CD4-positive, alpha-beta T cell (primary cell): Measurements from ENCODE around the gene PRAMEF10. TPM values are rescaled to one million over a fixed set of nuclear protein-coding genes. Genes with fewer than 3 reads are reported as not detected.

Source experiments
- total RNA-seq, 174 experiments: library from RNA in 2 of 174; stranded (reverse) in 2 of 174; gene quantifications; one replicate each; pipeline ENCODE4 v1.2.3 and lab custom pipeline; 2021 to 2026

Gene PRAMEF10
- total RNA-seq, 2 experiments from 2014 or later, result not detected

Other genes starting within 250 kb of the PRAMEF10 start
- gene AADACL3, start 182.2 kb downstream of the PRAMEF10 start, total RNA-seq, result not detected
- gene CFAP107, start 152.1 kb downstream of the PRAMEF10 start, total RNA-seq, result not detected
- gene PRAMEF12, start 124.5 kb downstream of the PRAMEF10 start, total RNA-seq, result not detected
- gene PRAMEF1, start 106.9 kb downstream of the PRAMEF10 start, total RNA-seq, result not detected
- not detected for gene PRAMEF11, start 66.9 kb downstream of the PRAMEF10 start, total RNA-seq
- not detected for gene HNRNPCL1, start 49.5 kb downstream of the PRAMEF10 start, total RNA-seq
- not detected for gene PRAMEF2, start 41.2 kb downstream of the PRAMEF10 start, total RNA-seq
- not detected for gene PRAMEF4, start 12.1 kb downstream of the PRAMEF10 start, total RNA-seq
- not detected for gene PRAMEF7, start 18.3 kb upstream of the PRAMEF10 start, total RNA-seq
- gene PRAMEF6, start 49.3 kb upstream of the PRAMEF10 start, total RNA-seq, result not detected
- not detected for gene PRAMEF27, start 158.3 kb upstream of the PRAMEF10 start, total RNA-seq
- not detected for gene HNRNPCL3, start 162.5 kb upstream of the PRAMEF10 start, total RNA-seq
- not detected for gene PRAMEF25, start 172.5 kb upstream of the PRAMEF10 start, total RNA-seq
- not detected for gene HNRNPCL2, start 218.6 kb upstream of the PRAMEF10 start, total RNA-seq